Omental fat pad (tissue), 4 donors: Measurements from ENCODE around the gene PFKFB3. TPM values are rescaled to one million over a fixed set of nuclear protein-coding genes. Genes with fewer than 3 reads are reported as not detected.

Experiments
- ATAC-seq: fragments of 150-250 bp; one replicate; pipeline ENCODE4 v1.9.1; 2016; ENCODE audit warnings: mild to moderate bottlenecking, moderate library complexity; ENCODE audit not compliant: low FRiP score
- DNase-seq: peaks from one replicate; pipeline ENCODE4 v3.0.0-alpha.2; 2019; ENCODE audit warnings: low spot score
- CTCF ChIP-seq, 3 donors: fragments of 450-650 bp; IDR thresholded peaks; one replicate each; pipeline ENCODE4 v1.5.1; 2016 to 2017; ENCODE audit warnings: antibody characterized with exemption in 3 of 3, mild to moderate bottlenecking in 3 of 3, moderate library complexity in 2 of 3
- total RNA-seq, 4 donors: library from RNA; depleted of rRNA; stranded (reverse); fragments of >200 nt; gene quantifications; one replicate each; pipeline ENCODE4 v1.1.0, GENCODE V29; 2016

PFKFB3 gene
- total RNA-seq, 4 donors from 2014 or later: 213 to 1,086 (median 354) TPM

GRCh38 chr10:6220418-6221191, 17.9 kb downstream of the PFKFB3 start:
- no peak for DNase-seq
- no peak for ATAC-seq
- TF ChIP-seq CTCF (IDR thresholded peaks at IDR 0.05): no peak

GRCh38 chr10:6221192-6221940, 18.6 kb downstream of the PFKFB3 start:
- no peak for DNase-seq

GRCh38 chr10:6221971-6222751, 19.4 kb downstream of the PFKFB3 start:
- no peak for ATAC-seq
- TF ChIP-seq CTCF (IDR thresholded peaks at IDR 0.05): no peak
- DNase-seq: no peak

More at GRCh38 chr10:6221192-6221940, 18.6 kb downstream of the PFKFB3 start:
- no peak for TF ChIP-seq CTCF (IDR thresholded peaks at IDR 0.05)
- ATAC-seq: no peak

- TF ChIP-seq CTCF (IDR thresholded peaks at IDR 0.05): no peak
- ATAC-seq (no peak), DNase-seq (no peak)
Observed at GRCh38 chr10:6222755-6223154, 20.0 kb downstream of the PFKFB3 start.

- DNase-seq: no peak
- no peak for ATAC-seq
- TF ChIP-seq CTCF (IDR thresholded peaks at IDR 0.05): no peak
Observed at GRCh38 chr10:6223981-6224380, 21.2 kb downstream of the PFKFB3 start.

- ATAC-seq (no peak), DNase-seq (no peak)
- TF ChIP-seq CTCF (IDR thresholded peaks at IDR 0.05): no peak
Observed at GRCh38 chr10:6224781-6225180, 22.0 kb downstream of the PFKFB3 start.
